Measurements from ENCODE around the gene DOHH.
"Not testable (repeated sequence)": the region's sequence is repeated elsewhere in the genome, so short reads cannot be mapped to it uniquely, and the experiment has no call there.

DOHH gene

GRCh38 chr19:3456925-3457527, 43.4 kb downstream of the DOHH start:
- DNase-seq, result no peak

DNA sequence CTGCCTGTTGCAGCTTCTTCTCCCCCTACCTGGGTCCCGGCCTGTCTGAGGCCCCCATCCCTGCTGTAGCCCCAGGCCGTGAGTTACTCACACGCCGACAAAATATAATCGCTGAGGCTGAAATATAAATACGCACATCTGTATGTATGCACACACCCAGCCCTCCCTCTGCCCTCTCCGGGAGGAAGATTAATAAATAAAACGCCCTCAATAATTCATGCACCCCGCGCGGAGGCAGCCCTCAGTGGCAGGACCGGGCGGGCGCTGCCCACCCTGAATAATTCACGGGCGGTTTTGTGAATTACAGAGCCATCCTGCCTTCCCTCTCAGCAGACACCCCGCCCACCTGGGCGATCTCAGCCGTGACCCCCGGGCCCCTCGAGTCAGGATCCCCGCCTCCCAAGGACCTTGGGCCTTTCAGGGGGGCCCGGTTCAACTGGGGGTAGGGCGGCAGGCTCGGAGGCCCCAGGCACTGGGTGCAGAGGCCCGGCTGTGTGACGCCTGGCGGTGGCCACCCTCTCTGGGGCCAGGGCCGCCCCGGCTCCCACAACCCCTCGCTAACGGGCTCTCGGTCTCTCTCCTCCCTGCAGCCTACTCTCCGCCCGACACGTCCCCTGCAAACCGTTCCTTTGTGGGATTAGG, 44.4 kb downstream of the DOHH start:
- peak; percentile 35 for DNase-seq

- no peak for DNase-seq
These were observed 45.0 kb downstream of the DOHH start for GRCh38 chr19:3455393-3455955.

GRCh38 chr19:3454656-3455392, 45.6 kb downstream of the DOHH start:
- no peak for DNase-seq

GRCh38 chr19:3453840-3454239, 46.6 kb downstream of the DOHH start:
- DNase-seq, result no peak

GRCh38 chr19:3452942-3453214, 47.6 kb downstream of the DOHH start:
- DNase-seq, result not testable (repeated sequence)

DNA sequence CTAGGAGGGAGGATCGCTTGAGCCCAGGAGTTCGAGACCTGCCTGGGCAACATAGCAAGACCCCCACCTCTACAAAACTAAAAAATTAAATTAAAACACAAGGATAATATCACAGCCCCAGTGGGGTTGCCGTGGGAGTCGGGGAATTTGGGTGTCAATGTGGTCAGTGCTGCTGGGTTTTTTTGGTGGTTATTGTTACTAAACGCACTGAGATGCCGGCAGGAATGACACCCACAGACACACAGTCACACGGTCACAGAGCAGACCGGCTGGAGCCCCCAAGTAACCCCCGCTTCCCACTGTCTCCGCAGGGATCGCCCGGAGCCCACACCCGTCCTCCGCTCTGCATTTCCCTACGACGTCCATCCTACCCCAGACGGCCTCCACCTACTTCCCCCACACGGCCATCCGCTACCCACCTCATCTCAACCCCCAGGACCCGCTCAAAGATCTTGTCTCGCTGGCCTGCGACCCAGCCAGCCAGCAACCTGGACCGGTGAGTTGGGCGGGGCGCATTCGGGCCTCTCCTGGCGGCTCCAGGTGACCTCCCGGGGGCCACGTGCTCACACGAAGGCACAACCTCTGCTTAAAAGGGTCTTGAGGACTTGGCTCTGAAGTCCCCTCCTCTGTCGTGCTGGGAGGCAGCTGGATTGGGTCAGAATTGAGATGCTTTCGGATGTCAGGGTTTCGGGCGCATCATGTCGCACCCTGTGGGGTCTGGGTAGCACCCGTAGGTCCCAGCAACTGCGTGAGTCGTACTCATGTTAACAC, 48.1 kb downstream of the DOHH start:
- DNase-seq, result no peak

DNA sequence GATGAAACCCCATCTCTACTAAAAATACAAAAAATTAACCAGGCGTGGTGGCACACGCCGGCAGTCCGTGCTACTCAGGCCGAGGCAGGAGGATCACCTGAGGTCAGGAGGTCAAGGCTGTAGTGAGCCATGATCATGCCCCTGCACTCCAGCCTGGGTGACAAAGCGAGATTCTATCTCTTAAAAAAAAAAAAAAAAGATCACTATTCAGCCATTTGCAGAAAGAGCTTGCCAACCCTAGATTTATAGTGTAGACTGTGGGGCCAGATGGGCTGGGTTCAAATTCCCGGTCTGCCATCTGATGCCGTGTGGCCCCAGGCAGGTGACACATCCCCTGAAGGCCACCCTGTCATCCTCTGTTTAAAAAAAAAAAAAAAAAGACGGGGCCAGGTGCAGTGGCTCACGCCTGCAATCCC, 49.0 kb downstream of the DOHH start:
- no peak for DNase-seq

DNA sequence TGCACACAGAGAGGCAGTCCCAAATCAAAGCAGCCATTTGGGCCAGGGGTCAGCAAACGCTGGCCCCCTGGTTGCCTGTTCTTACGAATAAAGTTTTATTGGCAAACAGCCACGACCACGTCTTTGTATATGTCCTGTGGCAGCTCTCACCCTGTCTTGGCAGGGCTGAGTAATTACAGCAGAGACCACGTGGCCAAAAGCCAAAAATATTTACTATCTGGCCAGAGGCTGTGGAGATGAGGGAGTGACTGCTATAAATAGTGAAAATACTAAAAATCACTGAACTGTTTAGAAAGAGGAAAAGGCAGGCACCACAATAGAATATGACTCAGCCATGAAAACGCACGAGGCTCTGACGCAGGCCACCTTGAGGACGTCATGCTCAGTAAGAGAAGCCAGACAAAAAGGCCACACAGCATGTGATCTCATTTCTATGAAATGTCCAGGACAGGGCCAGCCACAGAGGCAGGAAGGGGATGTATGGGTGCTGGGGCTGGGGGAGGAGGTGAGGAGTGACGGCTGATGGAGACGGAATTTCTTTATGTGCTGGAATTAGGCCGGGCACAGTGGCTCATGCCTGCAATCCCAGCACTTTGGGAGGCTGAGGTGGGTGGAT, 49.6 kb downstream of the DOHH start:
- no peak for DNase-seq

DNA sequence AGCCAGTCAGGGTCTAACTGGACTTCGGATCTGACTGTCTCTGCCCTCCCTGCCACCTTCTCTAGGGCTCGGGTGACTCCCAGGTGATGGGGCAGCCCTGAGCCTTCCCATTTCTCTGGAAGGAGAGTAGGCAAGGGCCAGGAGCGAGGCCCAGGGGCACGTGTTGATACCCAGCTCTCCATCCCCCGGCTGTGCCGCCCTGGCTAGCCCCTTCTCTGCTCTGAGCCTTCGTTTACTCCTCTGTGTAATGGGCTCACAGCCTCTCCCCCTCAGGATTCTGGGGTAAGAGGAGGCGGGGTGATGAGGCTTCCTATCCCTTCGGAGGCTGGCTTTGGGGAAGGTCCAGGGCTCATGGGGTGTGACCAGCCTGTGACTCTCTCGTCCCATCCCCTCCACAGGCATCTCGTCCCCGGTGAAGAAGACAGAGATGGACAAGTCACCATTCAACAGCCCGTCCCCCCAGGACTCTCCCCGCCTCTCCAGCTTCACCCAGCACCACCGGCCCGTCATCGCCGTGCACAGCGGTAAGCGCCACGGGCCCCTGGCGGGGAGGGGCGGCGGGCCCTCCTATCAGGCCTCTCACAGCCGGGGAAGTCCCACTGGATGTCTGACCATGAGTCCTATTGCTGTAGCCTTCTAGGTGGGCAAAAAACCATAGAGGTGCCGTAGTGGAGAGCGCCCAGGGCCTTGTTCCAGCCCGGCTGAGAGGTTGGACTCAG, 51.7 kb downstream of the DOHH start:
- DNase-seq, result no peak

- DNase-seq, result not testable (repeated sequence)
These were observed 53.8 kb downstream of the DOHH start for GRCh38 chr19:3446657-3447056.

- DNase-seq, result no peak
These were observed 55.7 kb downstream of the DOHH start for GRCh38 chr19:3444695-3445234.

DNA sequence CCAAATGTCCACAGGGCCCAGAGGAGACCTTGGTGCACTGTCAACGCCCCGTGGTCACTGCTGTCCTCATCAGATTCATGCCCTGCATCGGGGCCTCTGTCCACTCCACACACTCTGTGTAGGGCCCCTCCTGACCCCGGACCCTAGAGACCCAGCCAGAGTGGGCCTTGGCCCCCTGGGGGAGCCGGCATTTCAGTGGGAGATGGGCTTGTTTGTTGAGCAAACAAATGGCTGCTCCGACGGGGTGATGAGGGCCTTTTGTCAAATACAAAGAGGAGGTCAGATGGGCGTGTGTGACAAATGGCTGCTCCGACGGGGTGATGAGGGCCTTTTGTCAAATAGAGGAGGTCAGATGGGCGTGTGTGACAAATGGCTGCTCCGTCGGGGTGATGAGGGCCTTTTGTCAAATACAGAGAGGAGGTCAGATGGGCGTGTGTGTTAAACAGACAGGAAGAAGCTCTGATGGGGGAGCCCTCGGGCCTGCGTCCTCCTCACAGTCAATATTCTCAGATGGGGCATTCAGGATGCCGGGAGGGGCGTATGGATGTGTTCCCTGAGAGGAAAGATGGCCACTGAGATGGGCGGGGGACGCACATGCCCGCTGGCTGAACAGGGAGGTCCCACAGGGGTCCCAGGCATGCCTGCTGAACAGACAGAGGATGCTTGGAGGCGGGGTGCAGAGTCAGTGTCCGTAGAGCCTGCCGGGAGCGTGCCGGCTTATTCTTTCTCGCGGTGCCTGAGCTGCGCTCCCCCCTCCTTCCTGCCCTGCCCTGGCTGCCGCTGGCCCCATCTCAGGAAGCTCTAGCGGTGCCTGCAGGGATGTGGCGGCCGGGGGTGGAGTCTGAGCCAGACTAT, 56.4 kb downstream of the DOHH start:
- DNase-seq, result peak; percentile 97

DNA sequence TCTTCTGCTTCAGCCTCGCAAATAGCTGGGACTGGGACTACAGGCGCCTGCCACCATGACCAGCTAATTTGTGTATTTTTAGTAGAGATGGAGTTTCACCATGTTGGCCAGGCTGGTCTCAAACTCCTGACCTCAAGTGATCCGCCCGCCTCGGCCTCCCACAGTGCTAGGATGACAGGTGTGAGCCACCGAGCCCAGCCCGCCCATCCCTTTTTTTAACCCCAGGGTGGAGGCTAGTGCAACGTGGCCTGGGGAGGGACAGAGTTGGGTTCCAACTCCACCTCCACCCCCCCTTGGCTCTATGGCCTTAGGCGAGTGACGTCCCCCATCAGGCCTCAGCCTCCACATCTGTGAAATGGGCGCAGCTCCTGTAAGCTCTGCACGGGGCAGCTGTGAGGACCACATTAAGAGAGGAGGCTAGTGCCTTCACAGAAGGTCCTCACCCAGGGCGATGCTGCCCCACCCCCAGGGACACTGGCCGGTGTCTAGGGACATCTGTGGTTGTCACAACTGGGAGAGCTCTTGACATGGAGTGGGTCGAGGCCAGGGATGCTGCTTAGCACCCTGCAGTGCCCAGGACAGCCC, 57.9 kb downstream of the DOHH start:
- peak; percentile 47 for DNase-seq

GRCh38 chr19:3441986-3442329, 58.5 kb downstream of the DOHH start:
- peak; percentile 61 for DNase-seq

DNA sequence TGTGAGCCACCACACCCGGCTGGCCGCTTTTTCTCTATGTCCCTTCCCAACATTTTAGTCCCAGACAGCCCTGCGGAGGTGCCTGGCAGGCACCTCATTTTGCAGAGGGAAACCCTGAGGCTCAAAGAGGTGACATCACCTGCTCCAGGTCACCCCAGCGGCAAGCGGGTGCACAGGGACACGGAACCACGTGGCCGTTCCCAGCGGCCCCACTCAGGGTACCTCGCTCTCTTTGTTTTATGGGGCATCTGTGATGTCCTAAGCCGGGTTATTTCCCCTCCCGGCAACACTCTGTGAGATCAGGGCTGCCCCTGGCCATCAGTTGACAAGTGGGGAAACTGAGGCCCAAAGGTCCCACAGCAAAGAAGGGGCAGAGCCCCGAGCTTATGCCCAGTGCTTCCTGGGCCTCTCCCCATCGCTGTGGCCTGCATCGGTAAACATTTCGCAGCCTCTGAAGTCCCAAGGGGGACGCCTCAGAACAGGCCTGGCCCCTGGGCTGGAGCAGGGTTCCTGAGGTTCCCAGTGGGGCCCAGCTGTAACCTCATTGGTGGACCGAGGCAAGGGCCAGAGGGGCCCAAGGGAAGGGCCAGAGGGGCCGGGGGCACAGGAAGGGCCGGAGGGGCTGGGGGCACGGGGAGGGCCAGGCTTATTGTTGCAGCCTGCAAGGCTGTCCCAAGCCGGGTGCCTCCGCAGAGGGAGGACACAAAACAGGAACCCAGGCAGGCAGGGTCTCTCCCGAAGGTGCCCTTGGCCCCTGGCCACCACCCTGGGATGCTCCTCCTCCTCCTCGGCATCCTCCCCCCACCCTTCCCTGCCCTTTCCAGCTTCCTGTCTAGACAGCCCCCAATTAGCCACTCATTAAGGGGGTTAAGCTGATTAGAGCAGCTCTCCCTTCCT, 59.1 kb downstream of the DOHH start:
- peak; percentile 69 for DNase-seq

Data from NCI-H69 (cell line).